PC-3 (cell line): ENCODE results near the gene GNB1.

Experiments used
- EZH2phosphoT487 ChIP-seq: fragments of 300-600 bp; sonication (generic); IDR thresholded peaks from 2 replicates; pipeline ENCODE4 v1.6.1; 2018; ENCODE audit warnings: mild to moderate bottlenecking, antibody characterized with exemption, low read length, borderline replicate concordance
- TF ChIP-seq, protein P1 (sequence below): fragments of 300-600 bp; sonication (generic); conservative IDR thresholded peaks from 2 replicates; pipeline ENCODE4 v1.5.1; 2017; ENCODE audit warnings: antibody characterized with exemption, low read depth, mild to moderate bottlenecking, low read length

DNA sequence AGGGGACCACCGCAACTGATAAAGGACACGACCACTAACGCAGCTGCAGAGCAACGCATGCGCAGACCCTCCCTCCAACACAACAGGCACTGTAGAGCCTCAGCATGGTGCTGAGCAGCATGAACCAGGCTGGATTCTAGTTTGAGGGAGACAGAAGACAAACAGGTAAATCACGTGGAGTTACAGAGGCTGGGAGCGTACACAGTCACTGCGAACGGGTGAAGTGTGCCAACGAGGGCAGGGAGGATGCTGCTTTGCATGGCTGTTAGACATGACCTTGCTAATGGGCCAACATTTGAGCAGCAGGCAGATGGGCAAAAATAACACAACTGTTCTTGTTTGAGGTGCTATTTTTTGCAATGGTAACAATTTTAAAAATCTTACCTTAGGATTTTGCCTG, 57.4 kb downstream of the GNB1 start:
- TF ChIP-seq, protein P1, sequence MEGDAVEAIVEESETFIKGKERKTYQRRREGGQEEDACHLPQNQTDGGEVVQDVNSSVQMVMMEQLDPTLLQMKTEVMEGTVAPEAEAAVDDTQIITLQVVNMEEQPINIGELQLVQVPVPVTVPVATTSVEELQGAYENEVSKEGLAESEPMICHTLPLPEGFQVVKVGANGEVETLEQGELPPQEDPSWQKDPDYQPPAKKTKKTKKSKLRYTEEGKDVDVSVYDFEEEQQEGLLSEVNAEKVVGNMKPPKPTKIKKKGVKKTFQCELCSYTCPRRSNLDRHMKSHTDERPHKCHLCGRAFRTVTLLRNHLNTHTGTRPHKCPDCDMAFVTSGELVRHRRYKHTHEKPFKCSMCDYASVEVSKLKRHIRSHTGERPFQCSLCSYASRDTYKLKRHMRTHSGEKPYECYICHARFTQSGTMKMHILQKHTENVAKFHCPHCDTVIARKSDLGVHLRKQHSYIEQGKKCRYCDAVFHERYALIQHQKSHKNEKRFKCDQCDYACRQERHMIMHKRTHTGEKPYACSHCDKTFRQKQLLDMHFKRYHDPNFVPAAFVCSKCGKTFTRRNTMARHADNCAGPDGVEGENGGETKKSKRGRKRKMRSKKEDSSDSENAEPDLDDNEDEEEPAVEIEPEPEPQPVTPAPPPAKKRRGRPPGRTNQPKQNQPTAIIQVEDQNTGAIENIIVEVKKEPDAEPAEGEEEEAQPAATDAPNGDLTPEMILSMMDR, result no peak
- TF ChIP-seq EZH2phosphoT487, result no peak
